Keratinocyte (primary cell): Measurements from ENCODE around the gene POPDC3. TPM values are rescaled to one million over a fixed set of nuclear protein-coding genes. Genes with fewer than 3 reads are reported as not detected.

ENCODE experiments used
- DNase-seq: peaks from one replicate; pipeline ENCODE4 v3.0.0-alpha.2; 2011; ENCODE audit warnings: low read depth, missing footprints, low spot score
- FAIRE-seq: peaks from 2 replicates; lab custom pipeline; 2011; peaks lifted over from hg19 to GRCh38; lab: Jason Lieb, UNC
- H2AFZ ChIP-seq: 2 replicates; pipeline ENCODE4 v1.6.0; 2012; ENCODE audit warnings: low read length, control low read depth, inconsistent platforms; ENCODE audit not compliant: control insufficient read depth
- H3K27ac ChIP-seq: 2 replicates; pipeline ENCODE4 v1.5.1; 2011; ENCODE audit warnings: low read length; ENCODE audit not compliant: control insufficient read depth, insufficient read depth
- H3K27me3 ChIP-seq: 3 replicates; pipeline ENCODE4 v1.6.0; 2011; ENCODE audit warnings: low read length; ENCODE audit not compliant: control insufficient read depth, insufficient read depth; ENCODE audit errors: extremely low read depth
- H3K36me3 ChIP-seq, 2 experiments: 2 replicates in 1 of 2; 3 replicates in 1 of 2; pipeline ENCODE4 v1.5.1; 2011; ENCODE audit warnings: low read length in 2 of 2, mild to moderate bottlenecking in 1 of 2; ENCODE audit not compliant: control insufficient read depth in 2 of 2, insufficient read depth in 2 of 2; ENCODE audit errors: extremely low read depth in 1 of 2
- H3K4me1 ChIP-seq: 3 replicates; pipeline ENCODE4 v1.5.1; 2011; ENCODE audit warnings: low read length; ENCODE audit not compliant: control insufficient read depth, insufficient read depth; ENCODE audit errors: extremely low read depth
- H3K4me2 ChIP-seq: 3 replicates; pipeline ENCODE4 v1.6.0; 2011; ENCODE audit warnings: low read depth, low read length; ENCODE audit not compliant: control insufficient read depth, insufficient read depth; ENCODE audit errors: extremely low read depth
- H3K4me3 ChIP-seq, 3 experiments: fragments of 200-600 bp in 1 of 3; sonication (generic) in 1 of 3; 2 replicates in 2 of 3; 3 replicates in 1 of 3; pipeline ENCODE4 v1.5.1; 2011 to 2016; ENCODE audit warnings: low read length in 3 of 3, mild to moderate bottlenecking in 3 of 3, control low read depth in 2 of 3, inconsistent platforms in 1 of 3, low read depth in 1 of 3, mixed read lengths in 1 of 3, mixed run types in 1 of 3, moderate library complexity in 1 of 3; ENCODE audit not compliant: control insufficient read depth in 2 of 3, insufficient read depth in 2 of 3; ENCODE audit errors: extremely low read depth in 1 of 3
- H3K79me2 ChIP-seq: 2 replicates; pipeline ENCODE4 v1.6.0; 2012; ENCODE audit warnings: low read length; ENCODE audit not compliant: control insufficient read depth, insufficient read depth
- H3K9ac ChIP-seq: 3 replicates; pipeline ENCODE4 v1.6.0; 2011; ENCODE audit warnings: low read length; ENCODE audit not compliant: control insufficient read depth, insufficient read depth; ENCODE audit errors: extremely low read depth
- H3K9me1 ChIP-seq: 3 replicates; pipeline ENCODE4 v1.6.0; 2011; ENCODE audit warnings: low read length; ENCODE audit not compliant: control insufficient read depth, insufficient read depth; ENCODE audit errors: extremely low read depth
- H3K9me3 ChIP-seq: 2 replicates; pipeline ENCODE4 v1.5.1; 2012; ENCODE audit warnings: low read depth, low read length; ENCODE audit not compliant: control insufficient read depth
- H4K20me1 ChIP-seq: 3 replicates; pipeline ENCODE4 v1.6.0; 2011; ENCODE audit warnings: low read length; ENCODE audit not compliant: control insufficient read depth, insufficient read depth; ENCODE audit errors: extremely low read depth
- EZH2 ChIP-seq: IDR thresholded peaks from one replicate; pipeline ENCODE4 v1.6.1; 2012; ENCODE audit warnings: inconsistent platforms, mild to moderate bottlenecking, low read length, moderate library complexity
- dilution Hi-C: fragments of 300-500 bp; cut with MboI; formaldehyde crosslinking; loops from one replicate; pipeline ENCODE4 v1.7.0; 2020; ENCODE audit warnings: low sequenced_read_pairs; ENCODE audit not compliant: extremely low pct_ligation_motif_present
- polyA plus RNA-seq, 5 experiments: library from polyadenylated mRNA; depleted of rRNA in 3 of 5; stranded (reverse) in 3 of 5; stranded (forward) in 1 of 5; unstranded in 1 of 5; fragments of >200 nt; gene quantifications; 1 replicate in 1 of 5; 2 replicates in 3 of 5; 3 replicates in 1 of 5; pipeline versions ENCODE4 v1.2.1 to v1.2.3, GENCODE V29; 2011 to 2012; ENCODE audit warnings: missing spikeins in 2 of 5, low read depth in 1 of 5, low replicate concordance in 1 of 5
- TF ChIP-seq, protein P1 (sequence below), 3 experiments: IDR thresholded peaks in 1 of 3; conservative IDR thresholded peaks in 1 of 3; optimal IDR thresholded peaks in 1 of 3; 2 replicates in 2 of 3; 3 replicates in 1 of 3; pipeline versions ENCODE3 to v1.5.1; 2011; ENCODE audit warnings: low read length in 3 of 3, mild to moderate bottlenecking in 3 of 3, moderate library complexity in 2 of 3, control low read depth in 1 of 3, inconsistent platforms in 1 of 3; ENCODE audit not compliant: insufficient read depth in 2 of 3; ENCODE audit errors: extremely low read depth in 1 of 3

Gene POPDC3
- polyA plus RNA-seq, 1 donor (not counting 4 experiments of a cell fraction or from before 2014, with no cell fraction given) = 17.2 TPM

DNA sequence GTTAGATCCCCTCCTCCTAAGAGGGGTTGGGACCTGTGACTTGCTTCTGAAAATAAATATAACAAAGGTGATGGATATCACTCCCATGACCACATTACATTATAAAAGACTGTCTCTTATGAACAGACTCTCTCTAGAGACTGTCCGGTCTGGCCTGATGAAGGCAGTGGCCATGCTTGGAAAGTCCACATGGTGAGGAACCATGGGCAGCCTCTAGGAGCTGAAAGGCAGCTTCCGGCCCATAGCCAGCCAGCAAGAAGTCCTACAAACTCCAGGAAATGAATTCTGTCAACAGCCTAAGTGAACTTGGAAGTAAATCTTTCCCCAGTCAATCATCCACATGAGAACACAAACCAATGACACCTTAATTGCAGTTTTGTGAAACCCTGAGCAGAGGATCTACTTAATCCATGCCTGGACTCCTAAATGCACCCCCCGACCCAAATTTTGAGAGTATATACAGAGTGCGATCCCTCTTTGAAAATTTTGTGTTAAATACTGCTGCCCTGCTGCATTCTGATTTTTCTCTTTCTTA, 2.2 kb upstream of the POPDC3 start:
- no peaks in the 10 kb centered on the region for H3K9me3 ChIP-seq
- H3K79me2 ChIP-seq = peaks cover 3% of the 10 kb centered on the region
- no peaks in the 10 kb centered on the region for H3K9me1 ChIP-seq
- FAIRE-seq (no peak), DNase-seq (no peak)
- no peak overlapping the region for H2AFZ ChIP-seq
- H3K27me3 ChIP-seq = no peaks in the 10 kb centered on the region
- no peaks in the 10 kb centered on the region for H4K20me1 ChIP-seq
- no peak overlapping the region for H3K4me2 ChIP-seq
- H3K4me3 ChIP-seq = no peak overlapping the region
- TF ChIP-seq, protein P1, sequence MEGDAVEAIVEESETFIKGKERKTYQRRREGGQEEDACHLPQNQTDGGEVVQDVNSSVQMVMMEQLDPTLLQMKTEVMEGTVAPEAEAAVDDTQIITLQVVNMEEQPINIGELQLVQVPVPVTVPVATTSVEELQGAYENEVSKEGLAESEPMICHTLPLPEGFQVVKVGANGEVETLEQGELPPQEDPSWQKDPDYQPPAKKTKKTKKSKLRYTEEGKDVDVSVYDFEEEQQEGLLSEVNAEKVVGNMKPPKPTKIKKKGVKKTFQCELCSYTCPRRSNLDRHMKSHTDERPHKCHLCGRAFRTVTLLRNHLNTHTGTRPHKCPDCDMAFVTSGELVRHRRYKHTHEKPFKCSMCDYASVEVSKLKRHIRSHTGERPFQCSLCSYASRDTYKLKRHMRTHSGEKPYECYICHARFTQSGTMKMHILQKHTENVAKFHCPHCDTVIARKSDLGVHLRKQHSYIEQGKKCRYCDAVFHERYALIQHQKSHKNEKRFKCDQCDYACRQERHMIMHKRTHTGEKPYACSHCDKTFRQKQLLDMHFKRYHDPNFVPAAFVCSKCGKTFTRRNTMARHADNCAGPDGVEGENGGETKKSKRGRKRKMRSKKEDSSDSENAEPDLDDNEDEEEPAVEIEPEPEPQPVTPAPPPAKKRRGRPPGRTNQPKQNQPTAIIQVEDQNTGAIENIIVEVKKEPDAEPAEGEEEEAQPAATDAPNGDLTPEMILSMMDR (optimal IDR thresholded peaks at IDR 0.05 in 1 of 3, IDR thresholded peaks at IDR 0.05 in 1 of 3, conservative IDR thresholded peaks at IDR 0.05 in 1 of 3; ENCODE audit: extremely low read depth in 1 of 3, insufficient read depth in 2 of 3, low read length in 3 of 3) = no peak
- TF ChIP-seq EZH2 = no peak
- dilution Hi-C loops = no loop called here
- no peak overlapping the region for H3K27ac ChIP-seq
- no peak overlapping the region for H3K9ac ChIP-seq
- H3K36me3 ChIP-seq = no peaks in the 10 kb centered on the region
- peaks cover 5% of the 10 kb centered on the region for H3K4me1 ChIP-seq

DNA sequence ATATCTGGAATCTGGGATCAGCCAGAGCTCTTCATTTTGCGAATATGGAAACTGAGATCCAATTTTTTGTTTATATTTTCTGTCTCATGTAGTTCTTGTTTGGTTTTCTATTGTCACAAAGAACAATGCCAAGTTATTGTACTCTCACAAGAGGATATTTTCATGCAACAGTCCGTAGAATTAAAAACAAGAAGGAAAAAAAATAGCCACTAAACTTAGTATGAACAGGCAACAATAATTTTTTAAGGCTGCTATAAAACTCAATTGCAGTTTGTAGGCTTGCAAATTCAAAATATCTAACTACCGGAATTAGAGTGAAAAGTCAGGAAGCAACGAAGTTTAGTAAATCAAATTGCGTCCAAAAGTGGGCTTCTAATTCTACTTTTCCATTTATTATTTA, 1.2 kb downstream of the POPDC3 start:
- Histone ChIP-seq H3K36me3 (no peaks in the 10 kb centered on the region), H3K4me1 (peaks cover 5% of the 10 kb centered on the region), H3K79me2 (peaks cover 3% of the 10 kb centered on the region), H3K4me3 (peak overlapping the region in 2 of 3 experiments; percentile 60 to 70), H3K9me3 (no peaks in the 10 kb centered on the region), H3K4me2 (peak overlapping the region; percentile 88), H2AFZ (no peak overlapping the region), H3K27me3 (no peaks in the 10 kb centered on the region), H3K9me1 (no peaks in the 10 kb centered on the region), H3K27ac (no peak overlapping the region), H3K9ac (peak overlapping the region; percentile 73), H4K20me1 (no peaks in the 10 kb centered on the region)
- dilution Hi-C loops = no loop called here
- DNase-seq (no peak), FAIRE-seq (no peak)
- TF ChIP-seq, protein P1 (optimal IDR thresholded peaks at IDR 0.05 in 1 of 3, IDR thresholded peaks at IDR 0.05 in 1 of 3, conservative IDR thresholded peaks at IDR 0.05 in 1 of 3; ENCODE audit: extremely low read depth in 1 of 3, insufficient read depth in 2 of 3, low read length in 3 of 3) = no peak
- no peak for TF ChIP-seq EZH2
